H1 (cell line): Measurements from ENCODE around the gene SGMS1. TPM values are rescaled to one million over a fixed set of nuclear protein-coding genes. Genes with fewer than 3 reads are reported as not detected.

Source experiments
- CTCF ChIA-PET: fragments of 300-600 bp; sonication (Branson Sonifier 250); formaldehyde crosslinking; loops from one replicate; lab custom pipeline; 2021; ENCODE audit not compliant: partially characterized antibody; lab: Charles Lee
- POLR2A ChIA-PET: fragments of 300-600 bp; sonication (Branson Sonifier 250); formaldehyde crosslinking; loops from one replicate; lab custom pipeline; 2021; ENCODE audit warnings: inconsistent platforms; ENCODE audit not compliant: partially characterized antibody; lab: Charles Lee
- DNase-seq, 2 experiments: peaks; one replicate each; pipeline versions ENCODE4 v3.0.0 to v3.0.0-alpha.2; 2010 to 2022; ENCODE audit warnings: low spot score in 2 of 2, low read depth in 1 of 2, mixed read lengths in 1 of 2
- FAIRE-seq: peaks from 2 replicates; lab custom pipeline; 2011; peaks lifted over from hg19 to GRCh38; lab: Jason Lieb, UNC
- H2AFZ ChIP-seq: 2 replicates; pipeline ENCODE4 v1.8.1; 2012; ENCODE audit warnings: low read length, inconsistent platforms
- H2AK5ac ChIP-seq: 2 replicates; pipeline ENCODE4 v1.6.1; 2013; ENCODE audit warnings: low read depth, low read length
- H2BK120ac ChIP-seq: replicated peaks from 2 replicates; pipeline ENCODE3; 2013; ENCODE audit warnings: low read depth, low read length, inconsistent platforms
- H2BK12ac ChIP-seq: 2 replicates; pipeline ENCODE4 v1.6.1; 2013; ENCODE audit warnings: low read depth, low read length
- H2BK15ac ChIP-seq: 2 replicates; pipeline ENCODE4 v1.6.1; 2013; ENCODE audit warnings: low read length
- H2BK20ac ChIP-seq: 2 replicates; pipeline ENCODE4 v1.6.1; 2013; ENCODE audit warnings: low read length
- H2BK5ac ChIP-seq: 2 replicates; pipeline ENCODE4 v1.6.1; 2013; ENCODE audit warnings: low read depth, low read length
- H3K14ac ChIP-seq: 2 replicates; pipeline ENCODE4 v1.6.1; 2013; ENCODE audit warnings: inconsistent platforms; ENCODE audit not compliant: insufficient read length
- H3K18ac ChIP-seq: 2 replicates; pipeline ENCODE4 v1.6.1; 2013; ENCODE audit warnings: low read length; ENCODE audit errors: extremely low read depth
- H3K23ac ChIP-seq: 2 replicates; pipeline ENCODE4 v1.6.1; 2013; ENCODE audit warnings: inconsistent platforms; ENCODE audit not compliant: insufficient read length
- H3K23me2 ChIP-seq: 2 replicates; pipeline ENCODE4 v1.6.1; 2013; ENCODE audit warnings: low read depth, low read length
- H3K27ac ChIP-seq: 2 replicates; pipeline ENCODE4 v1.6.1; 2011; ENCODE audit warnings: low read depth, low read length, inconsistent platforms
- H3K27me3 ChIP-seq, 4 experiments: replicated peaks in 1 of 4; 1 replicate in 1 of 4; 2 replicates in 3 of 4; pipeline versions ENCODE4 v1.6.1 to v1.8.1; 2011 to 2013; ENCODE audit warnings: low read length in 3 of 4, mild to moderate bottlenecking in 3 of 4, inconsistent platforms in 2 of 4, mixed read lengths in 2 of 4, moderate library complexity in 1 of 4; ENCODE audit not compliant: control insufficient read depth in 3 of 4, insufficient read depth in 3 of 4; ENCODE audit errors: extremely low read depth in 1 of 4
- H3K36me3 ChIP-seq, 4 experiments: 2 replicates each; pipeline versions ENCODE4 v1.6.1 to v1.8.1; 2011 to 2013; ENCODE audit warnings: mild to moderate bottlenecking in 4 of 4, low read length in 3 of 4, moderate library complexity in 2 of 4, control low read depth in 1 of 4, inconsistent platforms in 1 of 4; ENCODE audit not compliant: insufficient read depth in 4 of 4, control insufficient read depth in 2 of 4
- H3K4ac ChIP-seq: replicated peaks from 2 replicates; pipeline ENCODE3; 2013; ENCODE audit warnings: low read length, low read depth, mixed read lengths, inconsistent platforms; ENCODE audit not compliant: insufficient read length
- H3K4me1 ChIP-seq, 4 experiments: replicated peaks in 1 of 4; 1 replicate in 1 of 4; 2 replicates in 3 of 4; pipeline versions ENCODE4 v1.6.1 to v1.8.1; 2011 to 2013; ENCODE audit warnings: low read length in 3 of 4, inconsistent platforms in 2 of 4, mixed read lengths in 1 of 4; ENCODE audit not compliant: insufficient read depth in 4 of 4, control insufficient read depth in 3 of 4
- H3K4me2 ChIP-seq, 2 experiments: 2 replicates each; pipeline versions ENCODE4 v1.6.1 to v1.8.1; 2011 to 2013; ENCODE audit warnings: low read depth in 2 of 2, low read length in 2 of 2, control low read depth in 1 of 2, inconsistent platforms in 1 of 2, mild to moderate bottlenecking in 1 of 2; ENCODE audit not compliant: insufficient read depth in 1 of 2
- H3K4me3 ChIP-seq, 4 experiments: fragments of 200-600, 300-600 bp in 1 of 4; sonication (generic), shearing (Covaris generic), sonication (Bioruptor Twin) in 1 of 4; 2 replicates each; pipeline versions ENCODE4 v1.5.1 to v1.8.1; 2011 to 2016; ENCODE audit warnings: low read length in 4 of 4, low read depth in 3 of 4, control low read depth in 2 of 4, inconsistent platforms in 2 of 4, mild to moderate bottlenecking in 2 of 4, mixed read lengths in 1 of 4, moderate library complexity in 1 of 4; ENCODE audit not compliant: insufficient read depth in 2 of 4; ENCODE audit errors: extremely low read depth in 1 of 4
- H3K56ac ChIP-seq: replicated peaks from 2 replicates; pipeline ENCODE3; 2013; ENCODE audit warnings: low read depth, mild to moderate bottlenecking, mixed read lengths, low read length, inconsistent platforms; ENCODE audit not compliant: insufficient read length
- H3K79me1 ChIP-seq: 2 replicates; pipeline ENCODE4 v1.6.1; 2013; ENCODE audit warnings: low read depth, low read length, control low read depth
- H3K79me2 ChIP-seq, 2 experiments: 2 replicates each; pipeline versions ENCODE4 v1.6.1 to v1.8.1; 2012 to 2013; ENCODE audit warnings: low read length in 2 of 2, mild to moderate bottlenecking in 2 of 2, inconsistent platforms in 1 of 2; ENCODE audit not compliant: insufficient read depth in 2 of 2, control insufficient read depth in 1 of 2
- H3K9ac ChIP-seq, 4 experiments: replicated peaks in 1 of 4; 1 replicate in 1 of 4; 2 replicates in 3 of 4; pipeline versions ENCODE4 v1.6.1 to v1.8.1; 2011 to 2013; ENCODE audit warnings: low read depth in 3 of 4, low read length in 3 of 4, control low read depth in 2 of 4, mild to moderate bottlenecking in 2 of 4, moderate library complexity in 2 of 4, inconsistent platforms in 1 of 4; ENCODE audit errors: extremely low read depth in 1 of 4
- H3K9me3 ChIP-seq, 2 experiments: 2 replicates each; pipeline versions ENCODE4 v1.6.1 to v1.8.1; 2012 to 2013; ENCODE audit warnings: mild to moderate bottlenecking in 2 of 2, moderate library complexity in 2 of 2, control low read depth in 1 of 2, inconsistent platforms in 1 of 2, low read depth in 1 of 2, low read length in 1 of 2, mixed read lengths in 1 of 2; ENCODE audit not compliant: insufficient read depth in 2 of 2
- H4K20me1 ChIP-seq, 2 experiments: replicated peaks in 1 of 2; 2 replicates each; pipeline versions ENCODE3 to v1.8.1; 2011 to 2013; ENCODE audit warnings: inconsistent platforms in 2 of 2, low read length in 2 of 2, mild to moderate bottlenecking in 1 of 2; ENCODE audit not compliant: insufficient read depth in 2 of 2, control insufficient read depth in 1 of 2
- H4K5ac ChIP-seq: 2 replicates; pipeline ENCODE4 v1.6.1; 2013; ENCODE audit warnings: low read length, low read depth, mixed read lengths, inconsistent platforms; ENCODE audit not compliant: insufficient read length
- H4K8ac ChIP-seq: 2 replicates; pipeline ENCODE4 v1.8.0; 2013; ENCODE audit warnings: mild to moderate bottlenecking, moderate library complexity, low read length, inconsistent platforms; ENCODE audit not compliant: insufficient read depth; ENCODE audit errors: extremely low read depth
- H4K91ac ChIP-seq: replicated peaks from 2 replicates; pipeline ENCODE3; 2013; ENCODE audit warnings: low read length, mixed read lengths, inconsistent platforms; ENCODE audit not compliant: insufficient read length
- BCL11A ChIP-seq, 2 experiments: IDR thresholded peaks; one replicate each; pipeline ENCODE4 v1.6.1; 2011; ENCODE audit warnings: low read depth in 2 of 2, low read length in 2 of 2, mild to moderate bottlenecking in 2 of 2
- CTBP2 ChIP-seq: IDR thresholded peaks from 2 replicates; pipeline ENCODE4 v1.7.0; 2011; ENCODE audit warnings: borderline replicate concordance, mild to moderate bottlenecking, moderate library complexity, mixed read lengths, low read length; ENCODE audit not compliant: insufficient read depth, insufficient read length
- EGR1 ChIP-seq: IDR thresholded peaks from 2 replicates; pipeline ENCODE4 v1.6.1; 2011; ENCODE audit warnings: low read depth, low read length, borderline replicate concordance
- HDAC2 ChIP-seq, 2 experiments: fragments of 300-600 bp in 1 of 2; sonication (generic) in 1 of 2; IDR thresholded peaks; 2 replicates each; pipeline ENCODE4 v1.6.1; 2011 to 2012; ENCODE audit warnings: low read depth in 2 of 2, low read length in 2 of 2, mild to moderate bottlenecking in 2 of 2, moderate library complexity in 2 of 2, borderline replicate concordance in 1 of 2, inconsistent platforms in 1 of 2
- KDM5A ChIP-seq: fragments of 200-600 bp; IDR thresholded peaks from 2 replicates; pipeline ENCODE4 v1.7.1; 2012; ENCODE audit warnings: mild to moderate bottlenecking, low read length, inconsistent platforms, mixed read lengths
- POU5F1 ChIP-seq: IDR thresholded peaks from 2 replicates; pipeline ENCODE4 v1.6.1; 2011; ENCODE audit warnings: low read depth, mild to moderate bottlenecking, low read length, moderate library complexity
- RAD21 ChIP-seq, 2 experiments: IDR thresholded peaks in 1 of 2; conservative IDR thresholded peaks in 1 of 2; 2 replicates each; pipeline ENCODE4 v1.6.1; 2011; ENCODE audit warnings: low read depth in 2 of 2, low read length in 2 of 2, improper control_type of control experiment in 1 of 2, inconsistent platforms in 1 of 2, mild to moderate bottlenecking in 1 of 2, moderate library complexity in 1 of 2
- SIN3A ChIP-seq, 2 experiments: IDR thresholded peaks in 1 of 2; conservative IDR thresholded peaks in 1 of 2; 2 replicates each; pipeline ENCODE4 v1.6.1; 2011 to 2012; ENCODE audit warnings: low read length in 2 of 2, improper control_type of control experiment in 1 of 2, low read depth in 1 of 2, mild to moderate bottlenecking in 1 of 2
- TAF7 ChIP-seq: optimal IDR thresholded peaks from 2 replicates; pipeline ENCODE3; 2011; ENCODE audit warnings: low read depth, mild to moderate bottlenecking, inconsistent platforms, low read length, moderate library complexity, borderline replicate concordance
- TCF12 ChIP-seq: IDR thresholded peaks from 2 replicates; pipeline ENCODE4 v1.6.1; 2011; ENCODE audit warnings: low read depth, mild to moderate bottlenecking, low read length
- WGBS, 2 experiments: shearing (Covaris generic) in 1 of 2; methylation state at CpG; one replicate each; pipeline versions ENCODE4 v1.1.6 to v1.1.7; 2013 to 2015; ENCODE audit warnings: low lambda C conversion rate in 2 of 2, mixed read lengths in 2 of 2, inconsistent platforms in 1 of 2, low coverage in 1 of 2, missing lambda C conversion rate in 1 of 2; ENCODE audit not compliant: insufficient replicate concordance in 2 of 2, insufficient coverage in 1 of 2, insufficient read length in 1 of 2; ENCODE audit errors: extremely low coverage in 1 of 2, missing lambda C conversion rate in 1 of 2; 5-methylcytosine and 5-hydroxymethylcytosine counted together
- polyA plus RNA-seq, 7 experiments: library from polyadenylated mRNA; depleted of rRNA in 3 of 7; stranded (reverse) in 5 of 7; unstranded in 2 of 7; fragments of >200 nt in 5 of 7; fragments of 200-250 nt in 2 of 7; gene quantifications; 1 replicate in 5 of 7; 2 replicates in 1 of 7; 4 replicates in 1 of 7; pipeline versions ENCODE4 v1.2.1 to v1.2.3, GENCODE V29; 2011 to 2013; ENCODE audit warnings: missing spikeins in 2 of 7, mixed read lengths in 2 of 7
- total RNA-seq: library from RNA; stranded (reverse); fragmentation: NEBNext Ultra II Directional; extraction: Animal tissue kit (Norgen Biotek cat#: 25700); gene quantifications from 2 replicates; pipeline ENCODE4 v1.2.1, GENCODE V29; 2021

SGMS1 gene
- total and polyA plus RNA-seq, 2 of the 8 experiments (the other 6 are each of a cell fraction or from before 2014, with no cell fraction given), result 6.0 to 15.6 TPM

DNA sequence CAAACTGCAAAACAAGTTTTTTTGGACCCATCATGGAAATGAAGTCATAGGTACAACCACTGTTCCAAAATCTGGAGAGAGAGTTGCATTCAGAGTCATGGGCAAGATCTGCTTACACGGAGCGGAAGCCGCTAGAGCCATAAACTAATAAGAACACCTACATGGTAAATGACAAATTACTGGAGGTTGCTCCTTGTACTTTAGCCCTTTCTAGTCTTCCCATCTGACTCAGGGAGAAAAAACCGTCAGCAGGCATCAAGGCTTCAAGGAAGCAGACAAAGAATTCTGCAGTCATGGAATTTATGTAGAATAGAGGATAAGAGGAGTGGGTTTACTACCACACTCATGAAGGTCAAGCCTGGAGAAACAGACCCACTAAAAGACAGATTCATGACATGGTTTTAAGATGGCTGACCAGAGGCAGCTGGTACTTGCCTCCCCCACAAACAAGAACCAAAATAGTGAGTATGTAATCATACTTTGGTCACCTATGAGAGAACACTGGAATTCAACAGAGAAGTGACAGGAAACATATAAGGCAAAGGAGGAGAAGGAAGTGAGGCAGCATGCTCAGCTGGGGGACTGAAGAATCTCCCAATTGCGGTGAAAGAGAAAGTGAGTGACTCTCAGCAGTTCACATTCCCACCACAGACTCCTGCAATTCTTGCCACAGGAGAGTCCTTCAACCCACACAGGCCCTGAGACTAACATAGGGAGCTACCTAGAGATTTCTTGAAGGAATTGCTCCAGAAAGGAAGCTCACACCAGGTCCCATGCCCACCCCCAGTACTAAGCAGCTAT is 330.0 kb downstream of the SGMS1 start:
- WGBS, 2 experiments, result 97% methylated on average over 5 of the region's 5 CpGs; no CpG with 5 or more reads in 1 of the 2 experiments
- TF ChIP-seq RAD21 (IDR thresholded peaks at IDR 0.05 in 1 of 2, conservative IDR thresholded peaks at IDR 0.05 in 1 of 2; ENCODE audit: low read depth in 2 of 2, low read length in 2 of 2) (no peak), POU5F1 (no peak), KDM5A (no peak), SIN3A (conservative IDR thresholded peaks at IDR 0.05 in 1 of 2, IDR thresholded peaks at IDR 0.05 in 1 of 2; ENCODE audit: low read depth in 1 of 2, low read length in 2 of 2) (no peak), EGR1 (no peak), TCF12 (no peak), HDAC2 (IDR thresholded peaks at IDR 0.05; ENCODE audit: borderline replicate concordance in 1 of 2, low read depth in 2 of 2, low read length in 2 of 2) (no peak), TAF7 (no peak), BCL11A (IDR thresholded peaks at IDR 0.05; ENCODE audit: low read depth in 2 of 2, low read length in 2 of 2) (no peak), CTBP2 (no peak)

More for the DNA sequence above, 330.0 kb downstream of the SGMS1 start:
- H2AK5ac ChIP-seq, result no peak overlapping the region
- H3K4me2 ChIP-seq, result no peak overlapping the region
- no peak overlapping the region for H2BK20ac ChIP-seq
- H3K27ac ChIP-seq, result no peak overlapping the region
- H3K4ac ChIP-seq, result no peak overlapping the region
- H3K27me3 ChIP-seq, result no peaks in the 10 kb centered on the region
- H3K23me2 ChIP-seq, result no peaks in the 10 kb centered on the region
- no peak overlapping the region for H3K14ac ChIP-seq
- H3K79me1 ChIP-seq, result no peaks in the 10 kb centered on the region
- H3K36me3 ChIP-seq, result no peaks in the 10 kb centered on the region
- no peak overlapping the region for H4K8ac ChIP-seq
- DNase-seq (no peak), FAIRE-seq (no peak)
- H3K18ac ChIP-seq, result no peak overlapping the region
- no peak overlapping the region for H2BK12ac ChIP-seq
- CTCF ChIA-PET, result interaction anchor here (1.1 to 2.0 kb wide), 4 partner anchors 15 to 320 kb away, joined by 3 to 6 read pairs (median 4); no protein-coding TSS in a partner anchor
- no peaks in the 10 kb centered on the region for H3K4me1 ChIP-seq
- H2AFZ ChIP-seq, result no peak overlapping the region
- H3K79me2 ChIP-seq, result no peaks in the 10 kb centered on the region
- no peak overlapping the region for H2BK120ac ChIP-seq
- H4K5ac ChIP-seq, result no peak overlapping the region
- no peak overlapping the region for H3K23ac ChIP-seq
- no peaks in the 10 kb centered on the region for H3K9me3 ChIP-seq
- H2BK15ac ChIP-seq, result no peak overlapping the region
- H3K56ac ChIP-seq, result no peak overlapping the region
- no peak overlapping the region for H4K91ac ChIP-seq
- POLR2A ChIA-PET, result interaction anchor here (0.7 kb wide), 1 partner anchor 28 kb away, joined by 5 read pairs; no protein-coding TSS in a partner anchor
- no peak overlapping the region for H3K4me3 ChIP-seq
- H4K20me1 ChIP-seq, result no peaks in the 10 kb centered on the region
- no peak overlapping the region for H3K9ac ChIP-seq
- no peak overlapping the region for H2BK5ac ChIP-seq
